ENCODE results near the gene AOX1.

Gene AOX1

GRCh38 chr2:200602584-200602983 is 16.8 kb downstream of the AOX1 start:
- no peak for TF ChIP-seq EZH2 (IDR thresholded peaks at IDR 0.05; ENCODE audit: borderline replicate concordance, low read depth, low read length, severe bottlenecking)
- TF ChIP-seq, protein P1, sequence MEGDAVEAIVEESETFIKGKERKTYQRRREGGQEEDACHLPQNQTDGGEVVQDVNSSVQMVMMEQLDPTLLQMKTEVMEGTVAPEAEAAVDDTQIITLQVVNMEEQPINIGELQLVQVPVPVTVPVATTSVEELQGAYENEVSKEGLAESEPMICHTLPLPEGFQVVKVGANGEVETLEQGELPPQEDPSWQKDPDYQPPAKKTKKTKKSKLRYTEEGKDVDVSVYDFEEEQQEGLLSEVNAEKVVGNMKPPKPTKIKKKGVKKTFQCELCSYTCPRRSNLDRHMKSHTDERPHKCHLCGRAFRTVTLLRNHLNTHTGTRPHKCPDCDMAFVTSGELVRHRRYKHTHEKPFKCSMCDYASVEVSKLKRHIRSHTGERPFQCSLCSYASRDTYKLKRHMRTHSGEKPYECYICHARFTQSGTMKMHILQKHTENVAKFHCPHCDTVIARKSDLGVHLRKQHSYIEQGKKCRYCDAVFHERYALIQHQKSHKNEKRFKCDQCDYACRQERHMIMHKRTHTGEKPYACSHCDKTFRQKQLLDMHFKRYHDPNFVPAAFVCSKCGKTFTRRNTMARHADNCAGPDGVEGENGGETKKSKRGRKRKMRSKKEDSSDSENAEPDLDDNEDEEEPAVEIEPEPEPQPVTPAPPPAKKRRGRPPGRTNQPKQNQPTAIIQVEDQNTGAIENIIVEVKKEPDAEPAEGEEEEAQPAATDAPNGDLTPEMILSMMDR (IDR thresholded peaks at IDR 0.05; ENCODE audit: borderline replicate concordance, extremely low read depth, low read length, poor library complexity, severe bottlenecking) = no peak
- H3K9me3 ChIP-seq (ENCODE audit: insufficient read depth, low read length, severe bottlenecking) = no peaks in the 10 kb centered on the region
- no peak overlapping the region for H3K9ac ChIP-seq (ENCODE audit: low read depth, low read length)
- peaks cover 6% of the 10 kb centered on the region for H3K27me3 ChIP-seq (ENCODE audit: insufficient read depth, low read length, poor library complexity)
- DNase-seq = no peak
- H3K79me2 ChIP-seq (ENCODE audit: insufficient read depth, low read length) = no peaks in the 10 kb centered on the region
- no peak for ATAC-seq (ENCODE audit: insufficient read depth, low read depth)
- H3K4me1 ChIP-seq (ENCODE audit: insufficient read depth, low read length) = no peaks in the 10 kb centered on the region
- no peak overlapping the region for H3K27ac ChIP-seq (ENCODE audit: low read length)
- H3K36me3 ChIP-seq (ENCODE audit: insufficient read depth, low read length) = no peaks in the 10 kb centered on the region
- H3K4me2 ChIP-seq (ENCODE audit: insufficient read depth, low read length) = no peak overlapping the region
- no peak overlapping the region for H2AFZ ChIP-seq (ENCODE audit: low read depth, low read length)
- no peaks in the 10 kb centered on the region for H4K20me1 ChIP-seq (ENCODE audit: insufficient read depth, low read length)
- H3K4me3 ChIP-seq (ENCODE audit: low read depth in 1 of 2, low read length in 2 of 2) = no peak overlapping the region

DNA sequence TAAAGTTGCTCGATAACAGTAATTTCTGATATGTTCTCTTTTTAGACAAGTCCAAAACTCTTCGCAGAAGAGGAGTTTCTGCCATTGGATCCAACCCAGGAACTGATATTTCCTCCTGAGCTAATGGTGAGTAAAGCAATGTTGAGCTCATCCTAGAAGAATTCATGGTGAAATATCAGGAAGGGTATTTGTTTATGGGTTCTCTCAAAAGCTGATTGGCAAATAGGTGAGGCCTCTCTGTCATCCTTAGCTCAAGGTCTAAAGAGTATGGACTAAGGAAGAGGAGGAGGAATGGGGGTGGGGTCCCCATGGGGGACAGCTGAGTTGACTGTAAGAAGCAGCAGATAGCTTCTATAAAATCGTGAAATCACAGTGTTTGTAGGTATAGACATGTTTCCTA is 18.2 kb downstream of the AOX1 start:
- H3K27me3 ChIP-seq (ENCODE audit: insufficient read depth, low read length, poor library complexity) = peaks cover 7% of the 10 kb centered on the region
- no peaks in the 10 kb centered on the region for H4K20me1 ChIP-seq (ENCODE audit: insufficient read depth, low read length)
- no peaks in the 10 kb centered on the region for H3K79me2 ChIP-seq (ENCODE audit: insufficient read depth, low read length)
- H3K9me3 ChIP-seq (ENCODE audit: insufficient read depth, low read length, severe bottlenecking) = no peaks in the 10 kb centered on the region
- no peaks in the 10 kb centered on the region for H3K4me1 ChIP-seq (ENCODE audit: insufficient read depth, low read length)
- no peak overlapping the region for H2AFZ ChIP-seq (ENCODE audit: low read depth, low read length)
- no peaks in the 10 kb centered on the region for H3K36me3 ChIP-seq (ENCODE audit: insufficient read depth, low read length)
- H3K27ac ChIP-seq (ENCODE audit: low read length) = no peak overlapping the region
- DNase-seq (no peak), ATAC-seq (ENCODE audit: insufficient read depth, low read depth) (no peak)
- TF ChIP-seq EZH2 (IDR thresholded peaks at IDR 0.05; ENCODE audit: borderline replicate concordance, low read depth, low read length, severe bottlenecking) = no peak
- TF ChIP-seq, protein P1 (IDR thresholded peaks at IDR 0.05; ENCODE audit: borderline replicate concordance, extremely low read depth, low read length, poor library complexity, severe bottlenecking) = no peak
- no peak overlapping the region for H3K4me3 ChIP-seq (ENCODE audit: low read depth in 1 of 2, low read length in 2 of 2)
- no peak overlapping the region for H3K4me2 ChIP-seq (ENCODE audit: insufficient read depth, low read length)
- no peak overlapping the region for H3K9ac ChIP-seq (ENCODE audit: low read depth, low read length)

- H3K4me3 ChIP-seq (ENCODE audit: low read depth in 1 of 2, low read length in 2 of 2) = no peak overlapping the region
- no peaks in the 10 kb centered on the region for H3K4me1 ChIP-seq (ENCODE audit: insufficient read depth, low read length)
- H3K79me2 ChIP-seq (ENCODE audit: insufficient read depth, low read length) = no peaks in the 10 kb centered on the region
- H4K20me1 ChIP-seq (ENCODE audit: insufficient read depth, low read length) = no peaks in the 10 kb centered on the region
- H3K27ac ChIP-seq (ENCODE audit: low read length) = no peak overlapping the region
- H3K27me3 ChIP-seq (ENCODE audit: insufficient read depth, low read length, poor library complexity) = peaks cover 7% of the 10 kb centered on the region
- TF ChIP-seq, protein P1 (IDR thresholded peaks at IDR 0.05; ENCODE audit: borderline replicate concordance, extremely low read depth, low read length, poor library complexity, severe bottlenecking) = no peak
- no peak for TF ChIP-seq EZH2 (IDR thresholded peaks at IDR 0.05; ENCODE audit: borderline replicate concordance, low read depth, low read length, severe bottlenecking)
- H2AFZ ChIP-seq (ENCODE audit: low read depth, low read length) = no peak overlapping the region
- H3K4me2 ChIP-seq (ENCODE audit: insufficient read depth, low read length) = no peak overlapping the region
- H3K36me3 ChIP-seq (ENCODE audit: insufficient read depth, low read length) = no peaks in the 10 kb centered on the region
- no peak for ATAC-seq (ENCODE audit: insufficient read depth, low read depth)
- no peak overlapping the region for H3K9ac ChIP-seq (ENCODE audit: low read depth, low read length)
- DNase-seq = no peak
- H3K9me3 ChIP-seq (ENCODE audit: insufficient read depth, low read length, severe bottlenecking) = no peaks in the 10 kb centered on the region
Observed at GRCh38 chr2:200604571-200605255, 18.9 kb downstream of the AOX1 start.

All from DND-41 (cell line).